ENCODE results near the gene RTN4RL1.
"Not testable (repeated sequence)": the region's sequence is repeated elsewhere in the genome, so short reads cannot be mapped to it uniquely, and the experiment has no call there.

The RTN4RL1 gene

DNA sequence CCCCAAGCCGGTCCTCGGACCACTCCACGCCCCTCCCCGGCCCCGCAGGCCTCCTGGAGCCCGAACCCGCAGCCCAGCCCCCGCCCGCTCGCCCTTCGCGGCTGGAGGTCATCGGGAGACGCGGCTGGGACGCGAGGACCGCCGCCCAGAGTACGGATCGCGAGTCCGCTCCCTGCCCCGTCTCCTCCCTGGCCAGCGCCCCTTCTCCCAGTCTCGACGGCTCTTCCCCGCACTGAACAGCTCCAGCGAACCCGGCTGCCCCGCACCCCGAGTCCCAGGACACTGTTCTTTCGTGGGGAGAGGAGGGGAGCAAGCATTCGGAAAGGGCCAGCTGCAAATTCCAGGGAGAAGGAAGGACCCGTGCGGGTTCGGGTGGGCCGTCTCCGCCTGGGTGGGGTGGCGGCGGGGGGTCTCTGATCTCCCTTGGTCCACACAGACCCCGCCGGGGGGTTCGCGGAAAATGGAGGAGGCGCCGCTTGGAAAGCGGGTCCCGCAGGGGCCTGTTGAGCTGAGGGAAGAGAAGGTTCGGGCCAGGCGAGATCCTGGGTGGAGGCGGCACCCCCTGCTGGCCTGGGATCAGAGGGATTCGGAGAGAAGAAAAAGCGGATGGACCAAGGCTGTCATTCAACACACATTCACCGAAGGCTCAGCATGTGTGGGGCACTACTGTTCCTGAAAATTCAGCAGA lies 632 bp upstream of the RTN4RL1 start:
- no peak for DNase-seq (ENCODE audit: low read depth in 2 of 2)

DNA sequence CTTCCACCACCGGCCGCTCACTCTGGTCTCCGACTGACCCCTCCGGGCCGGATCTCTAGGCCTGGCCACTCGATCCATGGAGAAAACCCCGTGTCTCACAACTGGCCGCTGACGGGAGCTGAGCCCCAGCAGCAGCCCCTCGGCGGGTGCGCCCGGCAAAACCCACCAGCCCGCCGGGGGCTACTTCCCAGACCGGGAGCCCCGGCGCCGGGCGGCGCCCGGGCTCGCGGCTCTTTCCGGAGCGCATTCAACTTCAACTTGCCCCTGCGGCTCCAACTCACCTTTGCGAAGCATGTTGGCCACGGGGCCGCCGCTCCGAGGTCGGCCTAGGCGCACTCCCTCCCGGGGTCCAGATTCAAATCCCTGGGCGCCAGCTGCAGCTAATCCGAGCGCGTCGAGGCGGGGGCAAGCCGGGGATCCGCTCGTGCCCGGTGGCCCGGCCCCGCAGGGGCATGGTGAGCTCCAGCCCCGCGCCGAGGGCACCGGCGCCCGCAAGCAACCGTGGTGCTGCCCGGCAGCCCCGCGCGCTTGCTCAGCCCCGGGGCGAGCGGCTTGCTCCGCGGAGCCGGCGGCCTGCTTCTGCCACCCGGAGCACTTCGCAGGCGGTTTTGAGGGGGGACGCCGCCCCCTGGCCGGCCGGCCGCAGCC lies 438 bp downstream of the RTN4RL1 start:
- no peak for DNase-seq (ENCODE audit: low read depth in 2 of 2)

DNA sequence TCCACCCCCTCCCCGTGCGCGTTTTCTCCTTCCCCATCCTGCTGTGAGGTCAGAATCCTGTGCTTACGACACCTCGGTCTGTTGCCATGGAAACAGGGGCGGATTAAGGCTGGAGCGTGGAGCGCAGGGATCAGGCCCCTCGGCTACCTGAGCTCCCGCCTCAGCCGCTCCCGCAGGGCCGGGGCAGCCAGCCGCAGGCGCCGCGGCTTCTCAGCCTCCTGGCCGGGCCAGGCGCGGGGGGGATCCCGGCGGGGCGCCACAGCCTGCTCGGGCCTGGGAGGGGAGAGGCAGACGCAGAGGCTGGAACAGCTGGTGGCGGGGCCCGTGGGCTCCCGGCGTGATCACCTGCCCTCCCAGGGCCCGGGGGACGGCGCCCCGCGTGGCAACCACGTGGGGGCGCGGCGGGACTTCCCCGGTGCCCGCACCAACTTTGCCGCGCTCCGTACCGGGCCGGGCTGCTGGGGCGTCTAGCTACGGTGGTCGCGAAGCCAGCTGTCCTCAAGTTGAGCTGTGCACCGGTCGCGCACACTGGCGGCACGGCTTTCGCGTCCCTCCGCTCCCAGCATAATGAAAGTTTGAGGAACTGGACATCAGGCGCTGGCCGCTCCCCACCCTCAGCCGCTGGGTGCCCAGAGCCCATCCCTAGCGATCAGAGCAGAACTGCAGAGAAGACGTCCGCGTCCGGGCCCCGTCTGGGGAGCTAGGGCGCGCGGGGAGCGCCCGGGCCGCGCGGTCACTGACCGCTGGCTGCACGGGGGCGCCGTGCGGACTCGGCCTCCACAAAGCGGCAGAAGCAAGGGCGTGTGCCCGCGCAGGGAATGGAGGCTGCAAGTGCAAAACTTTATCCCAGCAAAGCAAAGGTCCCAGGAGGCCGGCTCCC lies 1.2 kb downstream of the RTN4RL1 start:
- no peak for DNase-seq (ENCODE audit: low read depth in 2 of 2)

- DNase-seq (ENCODE audit: low read depth in 2 of 2) = no peak
These were observed 1.9 kb downstream of the RTN4RL1 start for GRCh38 chr17:2023256-2023655.

GRCh38 chr17:2022647-2023240 lies 2.4 kb downstream of the RTN4RL1 start:
- DNase-seq (ENCODE audit: low read depth in 2 of 2) = no peak

GRCh38 chr17:2020721-2021120 lies 4.4 kb downstream of the RTN4RL1 start:
- no peak for DNase-seq (ENCODE audit: low read depth in 2 of 2)

DNA sequence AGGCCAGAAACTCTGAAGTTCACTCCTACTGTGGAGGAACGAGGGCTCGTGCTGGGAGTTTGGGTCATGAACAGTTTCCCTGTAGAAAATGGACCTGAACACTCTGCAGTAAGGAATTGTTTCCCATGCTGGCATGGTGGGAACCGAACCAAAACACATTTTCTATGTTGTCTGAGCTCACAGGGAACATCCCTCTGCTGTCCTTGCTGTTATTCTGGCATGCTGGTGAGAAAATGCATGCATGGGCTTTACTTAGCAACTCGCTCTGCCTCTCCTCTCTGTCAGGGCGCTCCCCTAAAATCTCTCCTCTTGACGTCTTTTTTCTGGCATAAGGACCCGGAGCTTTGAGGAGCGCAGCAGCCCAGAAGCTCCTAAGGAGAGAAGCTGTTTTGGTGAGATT lies 5.4 kb downstream of the RTN4RL1 start:
- no peak for DNase-seq (ENCODE audit: low read depth in 2 of 2)

- DNase-seq (ENCODE audit: low read depth in 2 of 2) = no peak
These were observed 6.2 kb downstream of the RTN4RL1 start for GRCh38 chr17:2018716-2019510.

GRCh38 chr17:2017274-2017941 lies 7.7 kb downstream of the RTN4RL1 start:
- no peak for DNase-seq (ENCODE audit: low read depth in 2 of 2)

- no peak for DNase-seq (ENCODE audit: low read depth in 2 of 2)
These were observed 8.6 kb downstream of the RTN4RL1 start for GRCh38 chr17:2016494-2016893.

GRCh38 chr17:2015314-2015713 lies 9.8 kb downstream of the RTN4RL1 start:
- DNase-seq (ENCODE audit: low read depth in 2 of 2) = no peak

GRCh38 chr17:2013994-2014317 lies 11.2 kb downstream of the RTN4RL1 start:
- no peak for DNase-seq (ENCODE audit: low read depth in 2 of 2)

DNA sequence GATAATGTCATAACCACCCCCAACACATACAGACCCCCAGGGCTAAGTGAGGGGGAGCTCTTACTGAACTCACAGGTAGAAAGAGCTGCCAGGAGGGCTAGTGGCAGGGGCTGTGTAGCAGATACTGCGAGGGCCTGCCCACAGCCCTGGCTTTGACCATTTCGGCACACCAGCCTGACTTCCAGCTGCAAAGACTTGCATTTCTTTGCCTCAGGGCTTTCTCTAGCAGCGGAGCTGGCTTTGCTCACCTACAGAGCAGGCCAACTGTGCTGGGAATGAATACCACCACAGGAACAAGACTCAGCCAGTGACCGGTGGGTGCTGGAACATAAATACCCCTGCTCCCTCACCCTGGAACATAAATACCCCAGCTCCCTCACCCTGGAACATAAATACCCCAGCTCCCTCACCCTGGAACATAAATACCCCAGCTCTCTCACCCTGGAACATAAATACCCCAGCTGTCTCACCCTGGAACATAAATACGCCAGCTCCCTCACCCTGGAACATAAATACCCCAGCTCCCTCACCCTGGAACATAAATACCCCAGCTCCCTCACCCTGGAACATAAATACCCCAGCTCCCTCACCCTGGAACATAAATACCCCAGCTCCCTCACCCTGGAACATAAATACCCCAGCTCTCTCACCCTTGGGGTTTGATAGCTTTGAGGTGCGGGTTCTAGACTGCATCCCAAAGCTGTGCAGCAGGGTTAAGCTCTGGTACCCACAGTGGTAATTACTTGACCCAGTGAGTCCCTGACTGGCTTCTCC lies 11.7 kb downstream of the RTN4RL1 start:
- DNase-seq (ENCODE audit: low read depth in 2 of 2) = not testable (repeated sequence)

- DNase-seq (ENCODE audit: low read depth in 2 of 2) = no peak
These were observed 12.6 kb downstream of the RTN4RL1 start for GRCh38 chr17:2012499-2012898.

- no peak for DNase-seq (ENCODE audit: low read depth in 2 of 2)
These were observed 13.4 kb downstream of the RTN4RL1 start for GRCh38 chr17:2011411-2012371.

DNA sequence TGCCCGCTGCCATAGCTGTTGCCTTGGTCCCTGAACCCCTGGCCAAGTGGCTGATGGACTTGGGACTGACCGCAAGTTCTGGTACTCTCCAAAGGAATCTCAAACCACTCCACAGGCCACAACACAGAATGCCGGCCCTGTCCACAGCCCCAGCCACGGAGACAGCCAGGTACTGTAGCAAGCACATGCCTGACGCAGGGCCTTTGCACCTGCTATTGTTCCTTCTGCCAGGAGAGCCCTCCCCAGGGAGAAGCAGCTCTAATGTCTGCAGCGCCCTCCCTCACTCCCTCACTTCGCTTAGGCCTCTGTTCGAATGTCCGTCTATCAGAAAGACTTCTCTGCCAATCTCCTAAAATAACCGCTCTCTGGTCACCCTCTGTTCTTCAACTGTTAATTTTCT lies 15.4 kb downstream of the RTN4RL1 start:
- no peak for DNase-seq (ENCODE audit: low read depth in 2 of 2)

- no peak for DNase-seq (ENCODE audit: low read depth in 2 of 2)
These were observed 16.6 kb downstream of the RTN4RL1 start for GRCh38 chr17:2008332-2009126.

DNA sequence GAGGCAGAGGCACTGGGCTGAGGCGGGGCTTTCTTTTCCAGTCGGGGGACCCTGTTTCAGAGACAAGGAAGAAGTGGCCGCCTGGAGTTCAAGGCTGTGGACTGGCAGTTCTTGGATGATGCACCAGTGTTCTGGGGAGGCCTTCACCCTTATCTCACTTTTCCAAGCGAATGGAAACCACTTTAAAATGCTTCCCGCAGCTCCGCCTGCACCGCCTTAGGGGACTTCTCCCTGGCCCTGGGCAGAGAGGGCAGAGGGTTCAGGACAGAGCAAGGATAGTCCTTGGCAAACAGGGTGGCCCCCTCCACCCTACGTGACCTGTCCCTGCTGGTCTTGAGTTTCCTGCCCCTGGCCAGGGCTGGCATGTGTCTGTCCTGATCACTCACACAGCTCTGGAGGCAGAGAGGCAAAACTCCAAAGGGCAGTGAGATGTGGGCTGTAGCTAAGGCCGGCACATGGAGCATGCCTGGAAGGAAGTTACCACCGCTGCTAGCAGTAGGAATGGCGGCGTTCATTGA lies 20.6 kb downstream of the RTN4RL1 start:
- no peak for DNase-seq (ENCODE audit: low read depth in 2 of 2)

Measured in activated CD4-positive, alpha-beta T cell treated with anti-CD3 and anti-CD28 coated beads for 24 hours (primary cell).